MCF 10A (cell line): ENCODE measurements around the gene INS. TPM values are rescaled to one million over a fixed set of nuclear protein-coding genes. Genes with fewer than 3 reads are reported as not detected.

Experiments
- BruUV-seq: library from RNA; stranded (reverse); fragments of 400-500 nt; replicated peaks from 2 replicates; lab custom pipeline; 2021; lab: Mats Ljungman, UMichigan
- CTCF ChIA-PET: fragments of 300-600 bp; sonication (Branson Sonifier 250); formaldehyde crosslinking; extraction: SDS; loops from one replicate; lab custom pipeline; 2021; ENCODE audit warnings: antibody characterized with exemption, inconsistent platforms; lab: Yijun Ruan, JAX
- POLR2A ChIA-PET: fragments of 300-600, 350-650 bp; sonication (Branson Sonifier 250); formaldehyde crosslinking; extraction: SDS; loops from one replicate; lab custom pipeline; 2020; ENCODE audit warnings: antibody characterized with exemption, inconsistent platforms; lab: Yijun Ruan, JAX
- DNase-seq: peaks from one replicate; pipeline ENCODE4 v3.0.0-alpha.2; 2018; ENCODE audit not compliant: unreplicated experiment
- H3K27ac Mint-ChIP-seq: one replicate; pipeline ENCODE4 v1.8.0; 2022; ENCODE audit warnings: mild to moderate bottlenecking, low read depth, mixed read lengths; ENCODE audit not compliant: unreplicated experiment
- H3K27me3 Mint-ChIP-seq: one replicate; pipeline ENCODE4 v1.8.0; 2022; ENCODE audit warnings: mixed read lengths; ENCODE audit not compliant: insufficient read depth, unreplicated experiment
- H3K36me3 Mint-ChIP-seq: one replicate; pipeline ENCODE4 v1.8.0; 2022; ENCODE audit warnings: mild to moderate bottlenecking, moderate library complexity, mixed read lengths; ENCODE audit not compliant: insufficient read depth, unreplicated experiment
- H3K4me1 Mint-ChIP-seq: one replicate; pipeline ENCODE4 v1.8.0; 2022; ENCODE audit warnings: mixed read lengths; ENCODE audit not compliant: insufficient read depth, unreplicated experiment
- H3K4me3 Mint-ChIP-seq: one replicate; pipeline ENCODE4 v1.8.0; 2022; ENCODE audit warnings: mild to moderate bottlenecking, moderate library complexity, mixed read lengths; ENCODE audit not compliant: unreplicated experiment
- H3K9me3 Mint-ChIP-seq: one replicate; pipeline ENCODE4 v1.8.0; 2022; ENCODE audit warnings: mixed read lengths; ENCODE audit not compliant: unreplicated experiment
- intact Hi-C: fragments of 100-400 bp; cut with micrococcal nuclease; formaldehyde crosslinking; loops from 2 replicates; pipeline ENCODE4 v1.14.1; 2022
- total RNA-seq: library from RNA; stranded (reverse); gene quantifications from 2 replicates; pipeline ENCODE4 v1.2.3, GENCODE V29; 2022
- TF ChIP-seq, protein P1 (sequence below): fragments of 200-600 bp; IDR thresholded peaks from one replicate; pipeline ENCODE4 v1.8.0; 2022; ENCODE audit warnings: antibody characterized with exemption, mild to moderate bottlenecking; ENCODE audit not compliant: unreplicated experiment

Gene INS
- total RNA-seq, 1 experiment from 2014 or later = not detected

DNA sequence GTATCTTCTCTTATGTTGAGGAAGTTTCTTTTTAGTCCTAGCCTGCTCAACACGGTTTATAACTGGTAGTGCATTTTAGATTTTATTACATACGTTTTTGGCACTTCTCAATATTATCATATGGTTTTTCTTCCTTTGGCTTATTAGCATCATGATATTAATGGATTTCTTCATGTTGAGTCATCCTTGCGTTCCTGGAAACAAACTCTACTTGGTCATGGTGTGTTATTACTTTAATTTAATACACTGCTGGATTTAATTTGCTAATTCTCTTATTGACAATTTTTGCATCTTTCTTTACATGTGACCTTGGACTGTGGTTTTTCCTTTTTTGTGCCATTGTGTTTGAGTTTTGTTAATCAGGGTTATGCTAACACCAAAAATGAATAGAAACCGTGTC lies 42.3 kb downstream of the INS start:
- peaks cover 5% of the 10 kb centered on the region for H3K4me1 Mint-ChIP-seq
- TF ChIP-seq, protein P1, sequence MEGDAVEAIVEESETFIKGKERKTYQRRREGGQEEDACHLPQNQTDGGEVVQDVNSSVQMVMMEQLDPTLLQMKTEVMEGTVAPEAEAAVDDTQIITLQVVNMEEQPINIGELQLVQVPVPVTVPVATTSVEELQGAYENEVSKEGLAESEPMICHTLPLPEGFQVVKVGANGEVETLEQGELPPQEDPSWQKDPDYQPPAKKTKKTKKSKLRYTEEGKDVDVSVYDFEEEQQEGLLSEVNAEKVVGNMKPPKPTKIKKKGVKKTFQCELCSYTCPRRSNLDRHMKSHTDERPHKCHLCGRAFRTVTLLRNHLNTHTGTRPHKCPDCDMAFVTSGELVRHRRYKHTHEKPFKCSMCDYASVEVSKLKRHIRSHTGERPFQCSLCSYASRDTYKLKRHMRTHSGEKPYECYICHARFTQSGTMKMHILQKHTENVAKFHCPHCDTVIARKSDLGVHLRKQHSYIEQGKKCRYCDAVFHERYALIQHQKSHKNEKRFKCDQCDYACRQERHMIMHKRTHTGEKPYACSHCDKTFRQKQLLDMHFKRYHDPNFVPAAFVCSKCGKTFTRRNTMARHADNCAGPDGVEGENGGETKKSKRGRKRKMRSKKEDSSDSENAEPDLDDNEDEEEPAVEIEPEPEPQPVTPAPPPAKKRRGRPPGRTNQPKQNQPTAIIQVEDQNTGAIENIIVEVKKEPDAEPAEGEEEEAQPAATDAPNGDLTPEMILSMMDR = no peak
- BruUV-seq = no TSS peak

DNA sequence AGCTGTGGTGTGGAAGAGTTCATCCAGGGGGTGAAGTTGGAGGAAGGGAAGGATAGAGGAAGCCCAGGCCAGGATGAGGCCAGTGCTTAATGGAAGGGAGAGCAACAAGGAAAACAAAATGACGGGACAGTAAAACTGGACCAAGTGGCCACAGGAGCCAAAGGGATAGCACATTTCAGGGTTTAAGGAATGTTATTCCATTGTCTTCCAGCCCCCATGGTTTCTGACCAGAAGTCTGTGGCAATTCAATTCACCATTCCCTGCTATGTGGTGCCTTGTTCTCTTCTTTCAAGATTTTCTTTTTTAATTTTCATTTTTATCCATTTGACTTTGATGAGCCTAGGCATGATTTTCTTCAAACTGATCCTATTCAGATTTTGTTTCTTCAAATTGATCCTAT lies 44.3 kb downstream of the INS start:
- TF ChIP-seq, protein P1 = no peak
- intact Hi-C loops = no loop called here
- no peak overlapping the region for H3K27ac Mint-ChIP-seq
- H3K36me3 Mint-ChIP-seq = no peaks in the 10 kb centered on the region
- peaks cover 57% of the 10 kb centered on the region for H3K27me3 Mint-ChIP-seq
- H3K4me1 Mint-ChIP-seq = peaks cover 5% of the 10 kb centered on the region
- peaks cover 10% of the 10 kb centered on the region for H3K9me3 Mint-ChIP-seq
- CTCF ChIA-PET = interaction anchor here (1.1 to 1.4 kb wide), 2 partner anchors 34 to 36 kb away, joined by 3 to 4 read pairs; no protein-coding TSS in a partner anchor
- no TSS peak for BruUV-seq
- no peak overlapping the region for H3K4me3 Mint-ChIP-seq
- POLR2A ChIA-PET = no interaction called here
- DNase-seq = no peak

More for the DNA sequence above, 42.3 kb downstream of the INS start:
- no peak overlapping the region for H3K4me3 Mint-ChIP-seq
- no peaks in the 10 kb centered on the region for H3K36me3 Mint-ChIP-seq
- H3K27ac Mint-ChIP-seq = no peak overlapping the region
- peaks cover 10% of the 10 kb centered on the region for H3K9me3 Mint-ChIP-seq
- ChIA-PET POLR2A (no interaction called here), CTCF (no interaction called here)
- intact Hi-C loops = no loop called here
- no peak for DNase-seq
- H3K27me3 Mint-ChIP-seq = peaks cover 60% of the 10 kb centered on the region

GRCh38 chr11:2115308-2115707 lies 45.7 kb downstream of the INS start:
- BruUV-seq = no TSS peak
- H3K36me3 Mint-ChIP-seq = no peaks in the 10 kb centered on the region
- no peak overlapping the region for H3K27ac Mint-ChIP-seq
- DNase-seq = no peak
- TF ChIP-seq, protein P1 = no peak
- peaks cover 10% of the 10 kb centered on the region for H3K9me3 Mint-ChIP-seq
- POLR2A ChIA-PET = no interaction called here
- intact Hi-C loops = no loop called here
- CTCF ChIA-PET = interaction anchor here (0.5 to 1.4 kb wide), 3 partner anchors 35 to 43 kb away, joined by 3 to 4 read pairs (median 3); no protein-coding TSS in a partner anchor
- no peak overlapping the region for H3K4me3 Mint-ChIP-seq
- H3K27me3 Mint-ChIP-seq = peaks cover 43% of the 10 kb centered on the region
- H3K4me1 Mint-ChIP-seq = peaks cover 5% of the 10 kb centered on the region

- DNase-seq = no peak
- H3K27me3 Mint-ChIP-seq = peaks cover 36% of the 10 kb centered on the region
- TF ChIP-seq, protein P1 = no peak
- peaks cover 10% of the 10 kb centered on the region for H3K9me3 Mint-ChIP-seq
- no peaks in the 10 kb centered on the region for H3K36me3 Mint-ChIP-seq
- H3K4me3 Mint-ChIP-seq = no peak overlapping the region
- ChIA-PET CTCF (interaction anchor here (0.5 kb wide), 1 partner anchor 43 kb away, joined by 3 read pairs; no protein-coding TSS in a partner anchor), POLR2A (no interaction called here)
- intact Hi-C loops = no loop called here
- BruUV-seq = no TSS peak
- H3K27ac Mint-ChIP-seq = no peak overlapping the region
- H3K4me1 Mint-ChIP-seq = peaks cover 5% of the 10 kb centered on the region
Measured at GRCh38 chr11:2114430-2115241, 46.4 kb downstream of the INS start.
